ENCODE data around the gene BID.

BID gene

GRCh38 chr22:17774206-17774925 is at the start of gene BID:
Gene BID, minus strand, starts transcription at chr22:17774469. Its CDS starts 24,353 bp downstream, at chr22:17750116.
- DNase-seq: no peak

- DNase-seq: no peak
These were observed 49.7 kb upstream of the BID start for GRCh38 chr22:17823964-17824363.

GRCh38 chr22:17823226-17823625 is 49.0 kb upstream of the BID start:
- DNase-seq: no peak

DNA sequence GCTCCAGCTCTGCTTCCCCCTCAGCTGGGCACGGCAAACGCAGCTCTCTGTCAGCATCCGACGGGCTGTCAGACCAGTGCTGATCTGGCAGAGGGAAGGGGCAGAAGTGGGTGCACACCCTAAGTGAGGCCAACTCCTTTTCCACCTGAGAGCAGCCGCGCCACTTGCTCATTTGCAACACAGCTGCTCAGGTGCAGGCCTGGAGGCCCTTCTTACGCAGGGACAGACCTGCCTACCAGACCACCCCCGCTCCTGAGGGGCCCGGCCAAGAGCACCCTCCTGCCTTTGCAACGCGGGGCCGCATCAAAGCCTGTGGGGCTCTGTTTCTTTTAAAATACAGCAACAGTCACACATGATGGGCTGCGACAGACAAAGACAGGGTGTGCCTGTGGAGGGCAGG is 47.8 kb upstream of the BID start:
- no peak for DNase-seq

DNA sequence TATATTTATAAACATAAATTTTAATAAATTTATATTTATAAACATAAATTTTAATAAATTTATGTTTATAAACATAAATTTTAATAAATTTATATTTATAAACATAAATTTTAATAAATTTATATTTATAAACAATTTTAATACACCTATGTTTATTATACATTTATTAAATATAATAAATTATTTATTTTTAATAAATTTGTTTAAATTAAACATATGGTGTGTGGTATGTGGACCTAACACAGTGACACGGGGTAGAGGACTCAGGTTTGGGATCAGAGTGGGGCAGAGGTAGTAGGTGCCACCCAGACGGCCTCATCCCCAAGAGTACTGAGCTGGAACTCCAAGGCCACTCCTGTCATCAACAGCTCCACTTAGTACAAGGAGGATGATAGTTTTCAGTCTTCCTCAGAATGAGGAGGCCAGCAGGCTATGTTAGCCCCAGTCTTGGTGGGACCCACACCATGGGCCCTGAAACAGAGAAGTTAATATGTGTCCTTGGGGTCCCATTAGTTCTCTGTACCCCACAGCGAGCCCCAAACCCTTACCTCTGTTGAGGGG is 46.7 kb upstream of the BID start:
- DNase-seq: no peak

GRCh38 chr22:17818649-17819048 is 44.4 kb upstream of the BID start:
- no peak for DNase-seq

DNA sequence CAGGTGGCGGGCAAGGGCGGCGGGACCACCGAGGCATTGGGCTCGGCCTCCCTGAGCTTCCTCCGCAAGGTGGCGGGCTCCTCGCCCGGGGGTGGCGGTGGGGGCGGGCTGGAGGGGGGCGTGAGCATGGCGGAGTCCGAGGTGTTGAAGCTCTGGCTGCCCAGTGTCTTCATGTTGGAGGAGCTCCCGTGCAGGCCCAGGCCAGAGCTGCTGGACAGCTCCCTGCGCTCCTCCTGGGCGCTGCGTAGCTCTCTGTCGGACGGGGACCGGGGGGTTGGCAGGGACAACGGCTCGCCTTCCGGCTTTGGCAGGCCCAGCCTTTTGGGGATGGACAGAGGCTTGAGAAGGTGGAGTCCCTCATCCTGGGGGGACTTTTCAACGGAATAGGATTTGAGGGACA is 43.9 kb upstream of the BID start:
- no peak for DNase-seq

DNA sequence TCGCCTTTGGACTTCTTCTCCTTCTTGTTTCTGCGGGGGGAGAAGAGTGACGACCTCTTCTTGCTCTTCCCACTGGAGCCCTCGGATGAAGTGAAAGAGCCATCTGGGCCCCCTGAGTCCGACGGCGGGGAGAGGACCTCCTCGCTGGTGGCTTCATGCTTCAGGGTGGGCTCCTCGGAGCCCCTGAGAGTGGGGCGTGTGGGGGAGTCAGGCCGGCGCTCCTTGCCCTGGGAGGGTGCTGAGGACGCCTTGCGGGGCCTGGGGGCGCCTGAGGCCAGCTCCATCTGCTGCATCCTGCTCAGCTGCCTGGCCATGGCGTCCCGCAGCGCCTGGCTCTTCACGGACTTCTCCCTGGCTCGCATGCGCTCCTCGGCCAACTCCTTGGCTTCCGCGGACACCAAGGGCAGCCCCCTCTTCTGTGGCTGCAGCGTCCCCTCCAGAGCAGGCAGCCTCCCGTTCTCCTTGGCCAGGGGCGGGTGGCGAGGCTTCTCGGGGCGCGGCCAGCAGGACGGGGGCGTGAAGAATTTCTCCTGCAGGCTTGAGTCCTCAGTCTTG is 43.3 kb upstream of the BID start:
- no peak for DNase-seq

GRCh38 chr22:17817079-17817478 is 42.8 kb upstream of the BID start:
- no peak for DNase-seq

DNA sequence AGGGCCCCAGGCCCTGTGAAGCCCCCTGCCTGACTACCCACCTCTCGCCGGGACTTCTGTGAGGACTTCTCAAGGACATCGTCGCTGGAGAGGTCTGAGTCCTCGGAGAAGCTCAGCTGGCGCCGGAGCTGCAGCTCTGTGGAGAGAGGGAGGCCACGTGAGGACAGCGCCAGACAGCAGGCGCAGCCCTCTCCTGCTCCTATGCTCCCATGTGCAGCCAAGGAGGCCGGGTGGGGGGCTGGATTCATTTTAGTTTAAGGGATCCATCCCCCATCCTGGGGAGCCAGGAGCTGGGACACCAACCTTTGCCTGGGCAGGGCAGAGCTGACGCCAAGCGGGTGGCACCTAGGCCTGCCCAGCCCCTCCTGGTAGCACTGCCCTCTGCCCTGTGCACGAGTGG is 42.4 kb upstream of the BID start:
- DNase-seq: no peak

GRCh38 chr22:17815703-17816254 is 41.5 kb upstream of the BID start:
- no peak for DNase-seq

- DNase-seq: no peak
These were observed 40.6 kb upstream of the BID start for GRCh38 chr22:17814830-17815229.

GRCh38 chr22:17814084-17814483 is 39.8 kb upstream of the BID start:
- DNase-seq: no peak

DNA sequence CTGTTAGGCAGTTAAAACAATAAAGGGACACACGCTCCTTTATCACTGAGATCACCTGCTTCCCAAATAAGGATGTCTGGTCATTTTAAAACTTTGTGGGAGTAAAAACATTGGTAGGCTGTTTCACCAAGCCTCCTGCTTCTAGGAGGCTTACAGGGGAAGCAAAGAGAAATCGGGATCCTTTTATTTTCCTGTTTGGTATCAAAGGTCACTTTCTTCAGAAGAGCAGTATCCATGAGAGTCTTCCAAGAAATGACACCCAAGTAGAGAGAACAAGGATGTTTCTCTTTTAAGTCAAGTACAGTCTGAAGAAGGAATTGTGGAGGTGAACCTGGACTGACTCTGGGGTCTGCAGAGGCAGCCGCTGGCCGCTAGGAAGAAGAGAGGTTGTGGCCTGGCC is 36.9 kb upstream of the BID start:
- no peak for DNase-seq

- DNase-seq: no peak
These were observed 36.4 kb upstream of the BID start for GRCh38 chr22:17810570-17811116.

- no peak for DNase-seq
These were observed 34.6 kb upstream of the BID start for GRCh38 chr22:17808693-17809403.

GRCh38 chr22:17807578-17808410 is 33.5 kb upstream of the BID start:
- no peak for DNase-seq

DNA sequence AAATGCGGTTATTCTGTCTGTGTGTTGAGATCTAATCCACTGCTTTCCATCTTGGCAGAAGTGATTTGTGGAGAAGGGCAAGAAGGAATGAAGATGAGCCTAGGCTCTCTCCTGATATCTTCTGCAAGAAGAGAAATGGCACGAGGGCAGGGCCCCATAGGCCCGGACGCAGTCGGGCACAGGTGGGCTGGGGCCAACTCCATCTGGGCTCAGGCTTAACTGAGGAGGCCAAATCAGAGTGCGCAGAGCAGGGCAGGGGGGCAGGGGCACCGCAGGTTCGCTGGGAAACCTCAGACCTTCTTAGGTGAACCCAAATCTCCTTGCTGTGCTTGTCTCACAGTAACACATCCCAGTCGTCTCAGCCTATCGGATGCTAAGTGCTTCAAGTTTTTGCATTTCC is 32.8 kb upstream of the BID start:
- no peak for DNase-seq

GRCh38 chr22:17806437-17806836 is 32.2 kb upstream of the BID start:
- no peak for DNase-seq

DNA sequence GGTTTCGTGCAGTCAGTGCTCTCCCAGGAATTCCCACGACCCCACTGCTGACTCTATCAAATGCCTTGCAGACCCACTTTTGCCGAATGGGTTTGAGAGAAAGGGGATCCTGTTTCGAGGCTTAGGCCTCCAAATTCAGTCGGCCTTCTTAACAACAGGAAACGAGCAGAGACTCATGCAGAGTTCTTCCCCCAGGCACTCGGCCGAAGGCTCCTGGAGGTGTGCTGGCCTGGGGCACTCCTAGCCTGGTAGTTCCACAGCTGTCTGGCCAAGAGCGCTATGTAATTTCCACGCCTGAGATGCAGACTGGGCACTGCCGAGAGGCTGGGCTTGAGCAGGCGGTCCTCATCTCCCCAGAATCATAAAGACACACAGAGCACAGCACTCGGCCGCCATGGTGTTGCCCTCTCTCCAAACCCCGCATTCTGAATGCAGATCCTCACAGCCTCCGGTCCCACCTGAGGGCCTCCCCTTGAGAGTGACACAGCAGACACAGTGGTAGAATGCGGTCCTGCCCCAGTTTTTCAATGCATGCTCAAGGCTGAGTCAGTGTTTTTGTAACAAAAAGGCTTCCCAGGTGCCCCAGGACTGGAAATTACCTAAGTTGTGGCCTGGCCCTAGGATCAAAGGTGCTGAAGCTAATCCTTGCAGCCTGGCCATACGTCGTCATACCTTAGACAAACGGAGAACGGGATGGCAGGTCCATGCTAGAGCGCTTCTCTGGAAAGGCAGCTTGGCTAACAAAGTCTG is 30.2 kb upstream of the BID start:
- DNase-seq: no peak

GRCh38 chr22:17803609-17804270 is 29.5 kb upstream of the BID start:
- DNase-seq: no peak
